ENCODE measurements around the gene NPAS3. TPM values are rescaled to one million over a fixed set of nuclear protein-coding genes. Genes with fewer than 3 reads are reported as not detected.

Gene NPAS3
- total RNA-seq, 2 experiments from 2014 or later, result not detected

DNA sequence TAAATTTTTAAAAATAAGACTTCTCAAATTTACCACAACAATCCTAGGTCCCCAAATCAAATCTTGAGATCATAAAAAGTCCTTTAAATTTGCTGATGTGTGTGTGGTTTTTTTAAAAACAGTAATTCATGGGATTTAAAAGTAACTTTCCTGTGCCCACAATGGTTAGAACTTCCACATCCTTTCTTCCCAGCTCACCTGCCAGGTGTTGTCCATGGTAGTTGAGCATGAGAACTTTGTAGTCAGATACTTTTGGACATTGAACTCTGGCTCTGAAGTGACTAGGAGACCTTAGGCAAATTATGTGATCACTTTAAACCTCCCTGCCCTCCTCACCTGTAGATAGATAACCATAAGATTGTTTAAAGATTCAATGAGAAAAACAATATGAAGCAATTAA lies 253.2 kb downstream of the NPAS3 start:
- Mint-ChIP-seq H3K4me3 (no peak overlapping the region), H3K9me3 (no peaks in the 10 kb centered on the region), H3K36me3 (ENCODE audit: low read depth) (no peaks in the 10 kb centered on the region)

DNA sequence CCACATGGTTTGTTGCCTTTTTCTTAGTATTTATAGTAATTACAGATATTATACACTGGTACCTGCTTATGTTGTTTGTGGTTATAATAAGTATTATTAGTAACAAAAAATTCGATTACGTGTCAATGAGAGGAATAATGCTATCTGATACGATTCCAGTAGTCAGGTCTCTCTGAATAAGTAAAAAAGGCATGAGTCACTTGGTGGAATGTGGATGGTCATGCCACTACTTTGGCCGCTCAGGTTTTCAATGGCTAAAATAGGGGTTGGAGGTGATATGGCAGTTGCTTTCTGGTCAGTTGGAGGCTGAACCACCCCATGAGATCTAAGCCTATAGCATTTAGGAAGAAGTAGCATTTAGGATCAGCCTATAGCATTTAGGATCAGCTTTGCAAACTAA lies 255.9 kb downstream of the NPAS3 start:
- Mint-ChIP-seq H3K9me3 (no peaks in the 10 kb centered on the region), H3K27me3 (no peaks in the 10 kb centered on the region), H3K4me3 (no peak overlapping the region), H3K4me1 (ENCODE audit: low read depth) (no peaks in the 10 kb centered on the region), H3K36me3 (ENCODE audit: low read depth) (no peaks in the 10 kb centered on the region), H3K27ac (no peak overlapping the region)
- CTCF ChIA-PET, result no interaction called here
- DNase-seq, result no peak
- intact Hi-C loops (cut with micrococcal nuclease), result no loop called here
- POLR2A ChIA-PET, result no interaction called here
- TF ChIP-seq, protein P1, sequence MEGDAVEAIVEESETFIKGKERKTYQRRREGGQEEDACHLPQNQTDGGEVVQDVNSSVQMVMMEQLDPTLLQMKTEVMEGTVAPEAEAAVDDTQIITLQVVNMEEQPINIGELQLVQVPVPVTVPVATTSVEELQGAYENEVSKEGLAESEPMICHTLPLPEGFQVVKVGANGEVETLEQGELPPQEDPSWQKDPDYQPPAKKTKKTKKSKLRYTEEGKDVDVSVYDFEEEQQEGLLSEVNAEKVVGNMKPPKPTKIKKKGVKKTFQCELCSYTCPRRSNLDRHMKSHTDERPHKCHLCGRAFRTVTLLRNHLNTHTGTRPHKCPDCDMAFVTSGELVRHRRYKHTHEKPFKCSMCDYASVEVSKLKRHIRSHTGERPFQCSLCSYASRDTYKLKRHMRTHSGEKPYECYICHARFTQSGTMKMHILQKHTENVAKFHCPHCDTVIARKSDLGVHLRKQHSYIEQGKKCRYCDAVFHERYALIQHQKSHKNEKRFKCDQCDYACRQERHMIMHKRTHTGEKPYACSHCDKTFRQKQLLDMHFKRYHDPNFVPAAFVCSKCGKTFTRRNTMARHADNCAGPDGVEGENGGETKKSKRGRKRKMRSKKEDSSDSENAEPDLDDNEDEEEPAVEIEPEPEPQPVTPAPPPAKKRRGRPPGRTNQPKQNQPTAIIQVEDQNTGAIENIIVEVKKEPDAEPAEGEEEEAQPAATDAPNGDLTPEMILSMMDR (IDR thresholded peaks at IDR 0.05), result no peak
- ATAC-seq, result no peak

More for the DNA sequence above, 253.2 kb downstream of the NPAS3 start:
- no peak for ATAC-seq
- TF ChIP-seq, protein P1 (IDR thresholded peaks at IDR 0.05), result no peak
- DNase-seq, result no peak
- H3K4me1 Mint-ChIP-seq (ENCODE audit: low read depth), result no peaks in the 10 kb centered on the region
- intact Hi-C loops (cut with micrococcal nuclease), result no loop called here
- ChIA-PET CTCF (no interaction called here), POLR2A (no interaction called here)
- H3K27ac Mint-ChIP-seq, result no peak overlapping the region
- no peaks in the 10 kb centered on the region for H3K27me3 Mint-ChIP-seq

DNA sequence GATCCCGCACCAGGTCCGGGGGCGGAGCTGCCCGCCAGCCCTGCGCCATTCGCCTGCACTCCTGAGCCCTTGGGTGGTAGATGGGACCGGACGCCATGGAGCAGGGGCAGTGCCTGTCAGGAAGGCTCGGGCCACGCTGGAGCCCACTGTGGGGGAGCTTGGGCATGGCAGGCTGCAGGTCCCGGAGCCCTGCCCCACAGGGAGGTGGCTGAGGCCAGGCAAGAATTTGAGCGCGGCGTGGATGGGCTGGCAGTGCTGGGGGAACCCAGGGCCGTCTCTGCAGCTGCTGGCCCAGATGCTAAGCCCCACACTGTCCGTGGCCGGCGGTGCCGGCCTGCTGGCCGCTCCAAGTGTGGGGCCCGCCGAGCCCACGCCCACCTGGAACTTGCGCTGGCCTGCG lies 260.0 kb downstream of the NPAS3 start:
- peaks cover 2% of the 10 kb centered on the region for H3K9me3 Mint-ChIP-seq
- intact Hi-C loops (cut with micrococcal nuclease), result no loop called here
- POLR2A ChIA-PET, result no interaction called here
- H3K36me3 Mint-ChIP-seq (ENCODE audit: low read depth), result no peaks in the 10 kb centered on the region
- TF ChIP-seq, protein P1 (IDR thresholded peaks at IDR 0.05), result no peak
- H3K4me3 Mint-ChIP-seq, result no peak overlapping the region
- H3K4me1 Mint-ChIP-seq (ENCODE audit: low read depth), result no peaks in the 10 kb centered on the region
- DNase-seq (no peak), ATAC-seq (no peak)
- CTCF ChIA-PET, result no interaction called here
- no peaks in the 10 kb centered on the region for H3K27me3 Mint-ChIP-seq
- no peak overlapping the region for H3K27ac Mint-ChIP-seq

DNA sequence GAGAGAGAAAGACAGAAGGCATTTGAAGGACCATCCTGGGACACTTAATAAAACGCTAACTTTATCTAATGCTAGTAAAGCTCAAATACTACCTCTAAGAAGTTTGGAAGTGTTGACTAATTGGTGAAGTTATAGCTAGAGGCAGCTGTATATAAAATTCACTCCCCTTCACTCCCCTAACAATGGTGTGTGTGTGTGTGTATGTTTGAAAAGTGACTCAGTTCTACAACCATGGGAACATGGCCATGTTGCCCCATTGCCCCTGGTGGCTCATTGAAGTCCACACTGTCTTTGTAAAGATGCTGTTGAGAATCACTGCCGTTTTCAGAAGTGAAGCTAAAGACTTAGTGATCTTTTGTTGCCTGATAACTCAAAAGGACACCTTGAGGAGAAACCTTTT lies 262.4 kb downstream of the NPAS3 start:
- no peak overlapping the region for H3K4me3 Mint-ChIP-seq
- ChIA-PET POLR2A (no interaction called here), CTCF (no interaction called here)
- no peaks in the 10 kb centered on the region for H3K27me3 Mint-ChIP-seq
- H3K4me1 Mint-ChIP-seq (ENCODE audit: low read depth), result no peaks in the 10 kb centered on the region
- no peak for ATAC-seq
- H3K9me3 Mint-ChIP-seq, result peaks cover 2% of the 10 kb centered on the region
- no peak for DNase-seq
- intact Hi-C loops (cut with micrococcal nuclease), result no loop called here
- no peaks in the 10 kb centered on the region for H3K36me3 Mint-ChIP-seq (ENCODE audit: low read depth)
- TF ChIP-seq, protein P1 (IDR thresholded peaks at IDR 0.05), result no peak
- H3K27ac Mint-ChIP-seq, result no peak overlapping the region

DNA sequence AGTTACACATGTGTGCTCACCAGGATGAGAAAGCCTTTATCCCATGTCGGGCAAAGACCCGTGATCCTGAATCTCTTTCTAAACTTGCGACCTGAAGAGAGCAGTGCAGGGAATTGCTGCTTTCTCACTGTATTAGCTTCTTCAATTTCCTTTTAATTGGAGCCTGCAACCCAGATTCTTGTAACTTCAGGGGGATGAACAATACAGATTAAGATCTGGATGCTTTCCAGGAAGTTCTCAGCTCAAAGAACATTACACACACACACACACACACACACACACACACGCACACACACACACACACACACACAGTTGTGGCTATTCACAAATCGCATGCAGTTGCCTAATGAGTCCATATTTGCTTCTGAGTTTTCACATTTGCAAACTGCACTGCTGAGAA lies 268.3 kb downstream of the NPAS3 start:
- ChIA-PET CTCF (no interaction called here), POLR2A (no interaction called here)
- H3K27ac Mint-ChIP-seq, result no peak overlapping the region
- no peaks in the 10 kb centered on the region for H3K4me1 Mint-ChIP-seq (ENCODE audit: low read depth)
- TF ChIP-seq, protein P1 (IDR thresholded peaks at IDR 0.05), result no peak
- H3K36me3 Mint-ChIP-seq (ENCODE audit: low read depth), result no peaks in the 10 kb centered on the region
- peaks cover 2% of the 10 kb centered on the region for H3K9me3 Mint-ChIP-seq
- no peaks in the 10 kb centered on the region for H3K27me3 Mint-ChIP-seq
- DNase-seq, result no peak
- intact Hi-C loops (cut with micrococcal nuclease), result no loop called here
- no peak for ATAC-seq
- no peak overlapping the region for H3K4me3 Mint-ChIP-seq

Measured in activated CD8-positive, alpha-beta T cell treated with anti-CD3 and anti-CD28 coated beads for 36 hours (primary cell).